GM21526 (cell line): ENCODE measurements around the gene CROCC2.

Experiments used
- ATAC-seq: cut with Tn5 transposase; IDR thresholded peaks from one replicate; pipeline ENCODE4 v1.9.1; 2021; ENCODE audit warnings: moderate library complexity; ENCODE audit not compliant: unreplicated experiment, low FRiP score

The CROCC2 gene

GRCh38 chr2:240932001-240932723, 26.0 kb downstream of the CROCC2 start:
- no peak for ATAC-seq

- no peak for ATAC-seq
Observed at GRCh38 chr2:240932724-240933047, 26.6 kb downstream of the CROCC2 start.

- no peak for ATAC-seq
Observed at GRCh38 chr2:240933048-240933965, 27.2 kb downstream of the CROCC2 start.

- ATAC-seq = no peak
Observed at GRCh38 chr2:240933966-240934700, 28.0 kb downstream of the CROCC2 start.

GRCh38 chr2:240934701-240935102, 28.6 kb downstream of the CROCC2 start:
- ATAC-seq = no peak

GRCh38 chr2:240935103-240935876, 29.2 kb downstream of the CROCC2 start:
- no peak for ATAC-seq

GRCh38 chr2:240936106-240936505, 30.0 kb downstream of the CROCC2 start:
- no peak for ATAC-seq

GRCh38 chr2:240946046-240946445, 39.9 kb downstream of the CROCC2 start:
- ATAC-seq = no peak

- no peak for ATAC-seq
Observed at GRCh38 chr2:240946654-240947053, 40.5 kb downstream of the CROCC2 start.

GRCh38 chr2:240947176-240947575, 41.0 kb downstream of the CROCC2 start:
- no peak for ATAC-seq

GRCh38 chr2:240947607-240948006, 41.5 kb downstream of the CROCC2 start:
- ATAC-seq = no peak

GRCh38 chr2:240948086-240948485, 42.0 kb downstream of the CROCC2 start:
- no peak for ATAC-seq

- no peak for ATAC-seq
Observed at GRCh38 chr2:240948905-240949790, 43.0 kb downstream of the CROCC2 start.

GRCh38 chr2:240949791-240950705, 43.9 kb downstream of the CROCC2 start:
- no peak for ATAC-seq

- ATAC-seq = no peak
Observed at GRCh38 chr2:240951045-240951594, 45.0 kb downstream of the CROCC2 start.

GRCh38 chr2:240952496-240953246, 46.5 kb downstream of the CROCC2 start:
- no peak for ATAC-seq
